Measurements from ENCODE around the gene BASP1. TPM values are rescaled to one million over a fixed set of nuclear protein-coding genes. Genes with fewer than 3 reads are reported as not detected.
A peak's percentile ranks its signal among the peaks of the same experiment; 100 is the strongest.

BASP1 gene
- total RNA-seq, 4 donors from 2014 or later = 21.5 to 64.8 (median 26.7) TPM

DNA sequence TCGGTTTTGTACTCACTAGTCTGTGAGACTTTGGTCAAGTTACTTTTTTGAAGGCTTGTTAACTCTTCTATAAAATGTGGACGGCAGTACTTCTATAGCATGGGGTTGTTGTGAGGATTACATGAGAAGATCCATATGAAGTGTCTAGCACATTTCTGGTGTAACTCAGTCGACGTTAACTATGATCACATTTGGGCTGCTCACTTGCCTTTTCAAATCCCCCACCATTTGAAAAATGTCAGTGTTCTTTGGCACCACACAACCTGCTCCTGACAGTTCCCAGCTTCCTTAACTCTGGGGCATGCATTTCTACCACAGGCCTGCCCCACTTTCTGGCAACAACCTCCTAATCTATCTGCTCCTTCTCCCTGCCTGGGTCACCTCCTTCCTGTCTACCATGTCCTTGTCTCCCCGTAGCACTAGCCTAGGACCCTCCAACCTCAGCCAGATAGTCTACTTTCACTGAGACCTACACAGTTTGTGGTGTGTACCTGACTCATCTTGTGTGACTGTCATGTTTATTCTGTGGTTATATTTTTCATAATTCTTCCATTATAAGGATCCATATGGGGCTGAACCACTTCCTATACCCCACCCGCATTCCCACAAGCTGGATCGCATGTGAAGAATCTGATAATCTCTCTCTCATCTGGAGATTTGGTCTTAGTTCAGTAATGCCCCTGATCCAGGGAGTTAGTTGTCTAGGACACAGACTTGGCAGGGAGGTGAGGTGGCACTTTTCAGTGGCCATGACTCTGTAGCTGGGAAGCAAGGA, 30.2 kb upstream of the BASP1 start:
- no peak for TF ChIP-seq POLR2A (IDR thresholded peaks at IDR 0.05)
- TF ChIP-seq, protein P1, sequence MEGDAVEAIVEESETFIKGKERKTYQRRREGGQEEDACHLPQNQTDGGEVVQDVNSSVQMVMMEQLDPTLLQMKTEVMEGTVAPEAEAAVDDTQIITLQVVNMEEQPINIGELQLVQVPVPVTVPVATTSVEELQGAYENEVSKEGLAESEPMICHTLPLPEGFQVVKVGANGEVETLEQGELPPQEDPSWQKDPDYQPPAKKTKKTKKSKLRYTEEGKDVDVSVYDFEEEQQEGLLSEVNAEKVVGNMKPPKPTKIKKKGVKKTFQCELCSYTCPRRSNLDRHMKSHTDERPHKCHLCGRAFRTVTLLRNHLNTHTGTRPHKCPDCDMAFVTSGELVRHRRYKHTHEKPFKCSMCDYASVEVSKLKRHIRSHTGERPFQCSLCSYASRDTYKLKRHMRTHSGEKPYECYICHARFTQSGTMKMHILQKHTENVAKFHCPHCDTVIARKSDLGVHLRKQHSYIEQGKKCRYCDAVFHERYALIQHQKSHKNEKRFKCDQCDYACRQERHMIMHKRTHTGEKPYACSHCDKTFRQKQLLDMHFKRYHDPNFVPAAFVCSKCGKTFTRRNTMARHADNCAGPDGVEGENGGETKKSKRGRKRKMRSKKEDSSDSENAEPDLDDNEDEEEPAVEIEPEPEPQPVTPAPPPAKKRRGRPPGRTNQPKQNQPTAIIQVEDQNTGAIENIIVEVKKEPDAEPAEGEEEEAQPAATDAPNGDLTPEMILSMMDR (IDR thresholded peaks at IDR 0.05) = no peak
- intact Hi-C loops (cut with DNase I; ENCODE audit: low total_unique reads) = loop anchor here (5.0 kb wide), 1 partner anchor 395 kb away; no protein-coding TSS in a partner anchor
- Histone ChIP-seq H3K9me3 (no peaks in the 10 kb centered on the region), H3K27me3 (no peaks in the 10 kb centered on the region), H3K27ac (no peak overlapping the region), H3K4me1 (no peaks in the 10 kb centered on the region), H3K36me3 (no peaks in the 10 kb centered on the region), H3K4me3 (no peak overlapping the region)
- no peak for DNase-seq

DNA sequence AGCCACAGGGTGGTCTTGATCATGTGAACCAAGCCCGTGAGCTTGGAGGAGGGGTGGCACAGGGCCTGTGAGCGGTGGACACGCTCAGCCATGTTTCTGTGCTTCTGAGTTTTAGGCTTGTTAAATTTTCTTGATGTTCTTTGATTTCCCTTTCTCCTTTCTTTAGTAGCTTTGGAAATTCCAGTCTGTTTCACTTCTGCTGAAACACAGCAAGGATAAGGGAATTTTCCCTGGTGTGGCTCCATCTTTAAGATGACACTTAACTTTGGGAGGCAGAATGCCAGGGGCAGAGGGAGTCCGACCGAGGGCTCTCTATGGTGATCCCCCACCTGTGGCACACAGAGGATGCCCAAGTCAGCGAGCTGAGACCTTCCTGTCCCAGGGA, 29.7 kb upstream of the BASP1 start:
- Histone ChIP-seq H3K27ac (no peak overlapping the region), H3K4me3 (no peak overlapping the region), H3K27me3 (no peaks in the 10 kb centered on the region), H3K36me3 (no peaks in the 10 kb centered on the region), H3K4me1 (no peaks in the 10 kb centered on the region), H3K9me3 (no peaks in the 10 kb centered on the region)
- no peak for TF ChIP-seq POLR2A (IDR thresholded peaks at IDR 0.05)
- TF ChIP-seq, protein P1 (IDR thresholded peaks at IDR 0.05) = no peak
- no peak for DNase-seq
- intact Hi-C loops (cut with DNase I; ENCODE audit: low total_unique reads) = loop anchor here (5.0 kb wide), 1 partner anchor 395 kb away; no protein-coding TSS in a partner anchor

DNA sequence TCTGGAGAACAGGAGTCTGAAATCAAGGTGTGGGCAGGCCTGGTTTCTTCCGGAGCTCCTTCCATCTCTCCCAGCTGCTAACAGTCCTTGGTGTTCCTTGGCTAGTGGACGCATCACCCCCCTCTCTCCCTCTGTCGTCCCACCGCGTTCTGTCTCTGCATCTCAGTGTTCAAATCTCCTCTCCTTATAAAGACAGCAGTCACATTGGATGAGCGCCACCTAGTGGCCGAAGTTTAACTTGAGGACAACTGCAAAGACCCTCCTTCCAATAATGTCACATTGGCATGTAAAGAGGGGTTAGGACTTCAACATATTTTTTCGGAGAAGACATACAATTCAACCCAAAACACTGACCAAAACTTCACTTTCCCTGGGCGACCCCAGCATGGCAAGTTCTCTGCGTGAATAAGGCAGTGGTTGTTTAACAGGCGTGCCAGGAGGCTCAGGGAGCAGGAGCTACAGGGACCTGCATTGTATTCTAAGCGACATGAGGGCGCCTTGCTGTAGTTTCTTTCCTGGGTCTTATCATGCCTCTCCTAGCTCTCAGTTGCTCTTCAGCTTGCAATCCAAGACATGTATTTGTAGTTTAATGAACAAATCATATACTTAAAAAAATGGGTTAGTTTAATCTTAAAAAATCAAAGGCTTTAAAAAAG, 27.9 kb upstream of the BASP1 start:
- no peaks in the 10 kb centered on the region for H3K9me3 ChIP-seq
- no peak overlapping the region for H3K4me3 ChIP-seq
- TF ChIP-seq POLR2A (IDR thresholded peaks at IDR 0.05) = no peak
- TF ChIP-seq, protein P1 (IDR thresholded peaks at IDR 0.05) = peak; percentile 59 to 78 (median 66)
- no peak overlapping the region for H3K27ac ChIP-seq
- no peaks in the 10 kb centered on the region for H3K36me3 ChIP-seq
- peak; percentile 61 to 62 for DNase-seq
- H3K27me3 ChIP-seq = no peaks in the 10 kb centered on the region
- intact Hi-C loops (cut with DNase I; ENCODE audit: low total_unique reads) = loop anchor here (5.0 kb wide), 1 partner anchor 397 kb away; no protein-coding TSS in a partner anchor
- H3K4me1 ChIP-seq = no peaks in the 10 kb centered on the region

DNA sequence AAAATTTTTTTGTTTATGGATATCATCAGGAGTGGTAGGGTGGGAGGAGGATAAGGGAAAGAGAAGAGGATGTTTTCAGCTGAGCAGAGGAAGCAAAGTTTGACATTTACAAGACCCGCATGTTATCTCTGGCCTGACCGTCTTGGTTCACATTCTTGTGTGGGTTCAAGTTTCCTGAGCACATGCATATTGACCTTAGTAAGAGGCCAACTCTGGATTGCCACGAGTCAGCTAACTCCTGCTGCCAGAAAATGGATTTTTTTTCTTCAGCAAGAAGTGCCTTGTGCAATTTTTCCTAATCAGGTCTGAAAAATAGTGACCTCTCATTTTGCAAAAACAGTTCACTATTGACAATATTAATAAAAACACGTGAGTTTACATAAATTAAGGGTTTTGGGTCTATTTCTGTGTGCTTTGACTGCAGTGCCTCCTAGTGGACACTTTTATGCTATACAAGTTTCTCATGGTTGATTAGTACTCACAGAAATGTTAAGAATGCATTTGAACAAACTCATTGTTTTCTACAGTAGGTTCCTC, 27.1 kb upstream of the BASP1 start:
- no peak overlapping the region for H3K4me3 ChIP-seq
- H3K9me3 ChIP-seq = no peaks in the 10 kb centered on the region
- no peak overlapping the region for H3K27ac ChIP-seq
- H3K4me1 ChIP-seq = no peaks in the 10 kb centered on the region
- intact Hi-C loops (cut with DNase I; ENCODE audit: low total_unique reads) = no loop called here
- H3K36me3 ChIP-seq = no peaks in the 10 kb centered on the region
- peak; percentile 26 to 53 for DNase-seq
- TF ChIP-seq, protein P1 (IDR thresholded peaks at IDR 0.05) = peak; percentile 57 to 76 (median 74)
- no peak for TF ChIP-seq POLR2A (IDR thresholded peaks at IDR 0.05)
- no peaks in the 10 kb centered on the region for H3K27me3 ChIP-seq
